HG03460 (cell line): ENCODE results near the gene RASGRF2.

Experiments
- ATAC-seq: cut with Tn5 transposase; IDR thresholded peaks from one replicate; pipeline ENCODE4 v1.9.1; 2021; ENCODE audit not compliant: unreplicated experiment

The RASGRF2 gene

GRCh38 chr5:80959768-80960442 lies at the start of gene RASGRF2:
TSS of gene RASGRF2 (plus strand) at chr5:80960363. CDS start at chr5:80960739, 376 bp downstream.
- no peak for ATAC-seq

- no peak for ATAC-seq
These were observed 47.7 kb upstream of the RASGRF2 start for GRCh38 chr5:80912479-80912878.

DNA sequence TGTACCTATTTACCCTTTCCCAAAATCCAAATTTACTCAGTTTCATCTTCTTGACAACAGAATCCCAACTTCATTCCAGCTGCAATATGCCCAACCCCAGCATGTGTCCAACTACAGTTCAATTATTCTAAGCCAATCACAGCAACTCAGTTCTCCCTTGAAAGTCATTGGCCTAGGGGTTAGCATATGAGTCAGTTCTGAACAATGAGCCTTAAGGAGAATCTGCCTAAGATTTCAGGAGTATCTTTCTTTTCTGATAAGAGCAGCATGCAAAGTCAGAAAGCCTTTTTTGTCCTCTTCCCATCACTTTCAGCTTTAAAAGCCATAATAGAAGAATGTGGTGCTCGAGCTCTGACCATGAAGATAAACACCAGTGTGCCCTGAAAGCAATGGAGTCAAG lies 44.4 kb upstream of the RASGRF2 start:
- no peak for ATAC-seq

DNA sequence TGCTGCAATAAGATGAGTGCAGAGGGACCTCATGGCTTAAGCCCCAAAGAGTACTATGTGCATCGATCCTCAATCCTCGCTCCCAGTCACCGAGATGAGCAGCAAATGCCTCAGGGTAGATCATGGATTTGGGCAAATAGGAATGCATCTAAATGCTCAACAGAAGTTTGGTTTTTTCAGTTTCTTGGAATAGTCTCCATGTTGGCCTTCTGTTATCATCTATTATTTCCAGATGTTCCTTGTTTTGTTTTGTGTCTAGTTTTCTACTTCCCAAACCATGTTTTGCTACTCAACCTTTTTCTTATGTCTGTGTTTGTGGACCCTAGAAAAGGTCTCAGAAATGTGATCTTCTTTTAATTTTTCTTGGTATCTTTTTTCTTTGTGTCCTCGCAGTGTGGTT lies 43.5 kb upstream of the RASGRF2 start:
- ATAC-seq = no peak

GRCh38 chr5:80917631-80918030 lies 42.5 kb upstream of the RASGRF2 start:
- ATAC-seq = no peak

- ATAC-seq = no peak
These were observed 40.4 kb upstream of the RASGRF2 start for GRCh38 chr5:80919678-80920196.

- no peak for ATAC-seq
These were observed 39.8 kb upstream of the RASGRF2 start for GRCh38 chr5:80920333-80920732.

DNA sequence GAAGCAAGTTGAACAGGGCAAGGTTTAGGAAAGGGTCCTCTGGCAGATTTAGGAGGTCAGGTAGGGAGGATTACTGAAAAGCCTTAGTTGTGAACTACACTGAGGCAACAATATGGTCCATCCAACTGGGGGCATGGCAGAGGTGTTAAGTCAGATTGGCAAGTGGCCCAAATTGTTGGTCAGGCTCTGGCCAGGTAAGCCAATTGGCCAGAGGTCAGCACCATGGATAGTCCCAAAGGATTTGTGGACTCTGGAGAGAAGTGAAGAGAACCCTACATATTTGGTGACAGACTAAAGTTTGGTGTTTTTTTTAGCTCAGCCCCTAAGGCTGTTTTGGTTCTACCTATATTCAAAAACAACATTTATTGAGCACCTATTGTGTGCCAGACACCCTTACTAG lies 39.1 kb upstream of the RASGRF2 start:
- no peak for ATAC-seq

DNA sequence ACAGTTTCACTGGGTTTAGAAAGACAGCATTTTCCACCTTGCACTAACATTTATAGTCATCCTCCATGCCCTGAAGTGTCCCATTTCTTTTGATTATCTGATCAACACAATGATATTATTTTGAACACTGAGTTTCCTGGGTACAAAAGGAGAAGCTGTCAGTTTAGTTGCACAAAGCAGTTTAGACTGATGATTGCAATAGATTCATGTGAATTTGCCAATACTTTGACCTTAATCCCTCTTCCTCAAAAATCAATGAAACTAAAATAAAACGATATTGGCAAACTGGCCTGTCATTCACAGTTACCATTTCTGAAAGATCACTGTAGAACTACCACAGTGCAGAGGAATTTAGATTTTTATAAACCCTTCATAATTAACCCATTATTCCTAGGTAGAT lies 34.2 kb upstream of the RASGRF2 start:
- ATAC-seq = no peak

DNA sequence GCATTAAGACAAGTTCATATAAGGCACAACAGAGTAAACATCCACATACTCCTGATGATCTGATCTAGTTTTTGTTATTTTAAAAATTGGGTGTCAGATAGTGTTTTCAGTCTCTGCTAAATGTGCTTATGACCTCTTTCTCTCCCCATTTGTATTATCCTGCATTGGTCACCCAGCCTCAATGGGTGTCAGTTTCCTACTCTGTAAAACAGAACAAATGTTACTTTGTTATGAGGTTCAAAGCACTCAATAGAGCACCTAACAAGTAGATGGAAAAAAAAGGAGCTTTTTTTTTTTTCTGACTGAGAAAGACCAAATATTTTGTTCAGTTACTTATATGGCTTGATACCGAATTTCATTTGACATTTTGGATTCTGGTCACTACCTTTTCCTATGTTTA lies 33.6 kb upstream of the RASGRF2 start:
- no peak for ATAC-seq

GRCh38 chr5:80926979-80927656 lies 33.0 kb upstream of the RASGRF2 start:
- ATAC-seq = no peak

DNA sequence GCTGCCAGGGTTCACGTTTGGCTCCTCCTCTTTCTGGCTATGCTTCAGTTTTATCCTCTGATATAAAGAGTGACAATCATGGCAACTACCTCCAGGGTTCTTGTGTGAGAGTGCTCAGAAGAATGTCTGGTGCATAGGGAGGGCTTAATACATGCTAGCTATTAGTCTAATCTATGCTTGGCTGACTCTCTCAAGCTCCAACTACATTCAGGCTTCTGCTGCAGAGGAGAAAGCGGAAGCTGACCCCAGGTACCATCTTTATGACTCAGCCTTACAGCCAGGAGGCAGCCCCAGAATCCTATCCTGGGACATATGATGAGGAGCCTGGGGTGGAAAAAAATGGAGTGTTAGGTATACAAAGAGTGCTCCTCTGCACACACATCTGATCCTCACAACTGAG lies 32.1 kb upstream of the RASGRF2 start:
- ATAC-seq = no peak

DNA sequence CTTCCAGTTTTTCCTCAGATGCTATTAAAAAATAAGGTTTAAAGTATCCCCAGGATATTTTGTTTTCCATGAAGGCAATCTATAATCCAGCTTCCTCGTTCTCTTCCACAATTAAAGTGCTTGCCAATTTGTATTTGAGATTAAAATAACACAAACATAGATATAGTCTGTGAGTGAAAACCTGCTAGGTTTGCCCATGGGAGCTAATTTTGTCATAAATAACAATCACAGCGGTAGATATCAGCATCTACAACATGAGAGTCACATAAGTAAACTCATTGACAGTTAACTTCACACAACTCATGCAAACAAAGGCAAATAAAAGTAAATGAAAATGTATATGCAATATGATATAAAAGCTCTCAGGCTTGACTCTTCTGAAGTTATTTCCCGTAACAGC lies 29.2 kb upstream of the RASGRF2 start:
- ATAC-seq = no peak

GRCh38 chr5:80931411-80931810 lies 28.8 kb upstream of the RASGRF2 start:
- no peak for ATAC-seq

DNA sequence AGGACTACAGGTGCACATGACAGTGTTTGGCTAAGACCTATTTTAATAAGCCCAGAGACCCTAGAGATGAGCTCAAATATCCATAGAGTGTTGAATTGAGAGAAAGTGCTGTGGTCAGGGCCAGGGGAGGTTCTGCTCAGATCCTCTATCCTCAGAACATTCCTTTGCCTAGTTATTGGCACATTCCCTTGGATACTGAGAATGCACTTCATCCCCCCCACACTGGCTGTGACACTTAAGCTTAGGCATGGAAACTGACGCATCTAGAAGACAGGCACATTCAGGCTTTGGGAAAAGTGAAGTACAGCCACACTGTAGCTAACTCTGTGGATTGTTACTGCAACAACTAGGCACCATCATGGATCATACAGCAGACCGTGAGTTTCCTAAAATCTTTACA lies 27.1 kb upstream of the RASGRF2 start:
- no peak for ATAC-seq

DNA sequence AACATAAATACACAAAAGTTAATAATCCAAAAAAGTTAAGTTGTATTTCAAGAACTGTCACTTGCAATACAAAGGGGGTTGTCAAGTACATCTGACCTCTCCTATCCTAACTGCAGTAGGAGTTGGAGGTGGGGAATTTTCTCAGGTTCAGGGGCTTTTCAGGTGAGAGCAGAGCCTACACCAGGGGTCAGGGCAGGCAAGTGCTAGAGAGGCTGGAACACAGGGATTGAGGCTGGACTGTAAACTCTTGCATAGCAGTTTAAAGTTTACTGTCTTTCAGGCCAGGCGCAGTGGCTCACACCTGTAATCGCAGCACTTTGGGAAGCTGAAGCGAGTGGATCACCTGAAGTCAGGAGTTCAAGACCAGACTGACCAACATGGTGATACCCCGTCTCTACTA lies 25.4 kb upstream of the RASGRF2 start:
- no peak for ATAC-seq

DNA sequence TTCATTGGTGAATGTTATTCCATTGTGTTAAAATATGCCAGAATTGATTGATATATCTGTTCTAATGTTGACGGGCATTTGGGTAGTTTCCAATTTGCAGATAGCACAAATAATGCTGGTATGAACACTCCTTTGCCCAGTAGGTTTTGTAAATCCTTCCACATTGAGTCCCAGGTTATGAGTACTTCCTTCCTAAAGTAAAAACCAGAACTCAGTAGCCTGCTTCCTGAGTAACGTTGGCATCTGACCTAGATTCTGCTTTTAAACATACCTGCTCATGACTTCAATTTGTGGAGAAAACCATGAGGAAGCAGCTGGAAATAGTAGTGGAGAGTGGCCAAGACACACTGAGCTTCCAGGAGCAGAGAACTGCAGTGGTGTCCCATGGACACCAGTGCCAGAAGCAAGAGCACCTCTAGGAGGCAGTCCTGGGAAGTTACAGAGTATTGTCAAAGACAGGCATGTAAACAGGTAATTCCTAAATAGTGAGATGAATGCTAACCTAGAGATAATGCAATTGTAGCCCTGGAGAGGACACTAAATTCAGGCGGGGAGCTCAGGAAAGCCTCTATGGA lies 24.3 kb upstream of the RASGRF2 start:
- no peak for ATAC-seq

GRCh38 chr5:80936881-80937280 lies 23.3 kb upstream of the RASGRF2 start:
- ATAC-seq = no peak

GRCh38 chr5:80937584-80938356 lies 22.4 kb upstream of the RASGRF2 start:
- no peak for ATAC-seq

GRCh38 chr5:80941496-80941895 lies 18.7 kb upstream of the RASGRF2 start:
- ATAC-seq = no peak

- no peak for ATAC-seq
These were observed 8.8 kb upstream of the RASGRF2 start for GRCh38 chr5:80951366-80951765.

GRCh38 chr5:80953587-80953986 lies 6.6 kb upstream of the RASGRF2 start:
- no peak for ATAC-seq
